GM10266 (cell line): ENCODE measurements around the gene SNX8.
A peak's percentile ranks its signal among the peaks of the same experiment; 100 is the strongest.
"Not testable (repeated sequence)": the region's sequence is repeated elsewhere in the genome, so short reads cannot be mapped to it uniquely, and the experiment has no call there.

ENCODE experiments used
- DNase-seq: peaks from one replicate; pipeline ENCODE4 v3.0.0; 2012; ENCODE audit errors: extremely low spot score
- CTCF ChIP-seq: IDR thresholded peaks from 2 replicates; pipeline ENCODE4 v1.5.1; 2012; ENCODE audit warnings: mild to moderate bottlenecking, low read depth; ENCODE audit not compliant: control insufficient read depth, insufficient read depth; ENCODE audit errors: missing control alignments

SNX8 gene

GRCh38 chr7:2312267-2312929 lies 1.8 kb downstream of the SNX8 start:
- peak; percentile 82 for DNase-seq
- TF ChIP-seq CTCF = no peak

GRCh38 chr7:2309889-2310331 lies 4.3 kb downstream of the SNX8 start:
- TF ChIP-seq CTCF = no peak
- DNase-seq = no peak

GRCh38 chr7:2307690-2308107 lies 6.5 kb downstream of the SNX8 start:
- DNase-seq = peak; percentile 71
- TF ChIP-seq CTCF = no peak

- DNase-seq = no peak
- TF ChIP-seq CTCF = no peak
These were observed 7.6 kb downstream of the SNX8 start for GRCh38 chr7:2306688-2307087.

- DNase-seq = not testable (repeated sequence)
These were observed 9.0 kb downstream of the SNX8 start for GRCh38 chr7:2305258-2305657.

- DNase-seq = not testable (repeated sequence)
These were observed 10.7 kb downstream of the SNX8 start for GRCh38 chr7:2303520-2303919.

GRCh38 chr7:2302743-2303397 lies 11.4 kb downstream of the SNX8 start:
- not testable (repeated sequence) for DNase-seq

GRCh38 chr7:2301511-2301863 lies 12.8 kb downstream of the SNX8 start:
- no peak for DNase-seq

More at GRCh38 chr7:2301511-2301863, 12.8 kb downstream of the SNX8 start:
- no peak for TF ChIP-seq CTCF
